Hepatocyte (in vitro differentiated cells): Measurements from ENCODE around the gene EPAS1. TPM values are rescaled to one million over a fixed set of nuclear protein-coding genes. Genes with fewer than 3 reads are reported as not detected.
A peak's percentile ranks its signal among the peaks of the same experiment; 100 is the strongest.

ENCODE experiments used
- DNase-seq: peaks from one replicate; pipeline ENCODE4 v3.0.0-alpha.2; 2016; ENCODE audit warnings: low spot score
- H2AFZ ChIP-seq: fragments of 200-600 bp; sonication (generic); 2 replicates; pipeline ENCODE4 v1.6.0; 2016; ENCODE audit warnings: antibody characterized with exemption, mild to moderate bottlenecking
- H3K27ac ChIP-seq: fragments of 200-600 bp; sonication (generic); 2 replicates; pipeline ENCODE4 v1.5.1; 2016; ENCODE audit warnings: mild to moderate bottlenecking
- H3K27me3 ChIP-seq: fragments of 200-600 bp; sonication (generic); 2 replicates; pipeline ENCODE4 v1.6.1; 2016
- H3K36me3 ChIP-seq: fragments of 200-600 bp; sonication (generic); replicated peaks from 2 replicates; pipeline ENCODE4 v1.5.1; 2016; ENCODE audit warnings: low read depth; ENCODE audit not compliant: insufficient read depth
- H3K4me1 ChIP-seq: fragments of 200-600 bp; sonication (generic); 2 replicates; pipeline ENCODE4 v1.5.1; 2016; ENCODE audit warnings: mild to moderate bottlenecking, moderate library complexity; ENCODE audit not compliant: insufficient read depth
- H3K4me2 ChIP-seq: fragments of 200-600 bp; sonication (generic); 2 replicates; pipeline ENCODE4 v1.6.0; 2016
- H3K4me3 ChIP-seq: fragments of 200-600 bp; sonication (generic); 2 replicates; pipeline ENCODE4 v1.5.1; 2016; ENCODE audit warnings: mild to moderate bottlenecking
- H3K79me2 ChIP-seq: fragments of 200-600 bp; sonication (generic); 2 replicates; pipeline ENCODE4 v1.6.0; 2017; ENCODE audit warnings: mild to moderate bottlenecking
- H3K9me2 ChIP-seq: fragments of 200-600 bp; sonication (generic); replicated peaks from 2 replicates; pipeline ENCODE4 v1.6.0; 2017; ENCODE audit warnings: mild to moderate bottlenecking; ENCODE audit not compliant: insufficient read depth
- H3K9me3 ChIP-seq: fragments of 200-600 bp; sonication (generic); 2 replicates; pipeline ENCODE4 v1.5.1; 2016; ENCODE audit warnings: low read depth, mild to moderate bottlenecking
- H4K20me1 ChIP-seq: fragments of 200-600 bp; sonication (generic); 2 replicates; pipeline ENCODE4 v1.6.0; 2016; ENCODE audit warnings: mild to moderate bottlenecking; ENCODE audit not compliant: insufficient read depth, poor library complexity, severe bottlenecking
- CTCF ChIP-seq: fragments of 200-600 bp; sonication (generic); IDR thresholded peaks from 2 replicates; pipeline ENCODE4 v1.5.1; 2016; ENCODE audit warnings: antibody characterized with exemption, mild to moderate bottlenecking; ENCODE audit not compliant: poor library complexity
- EZH2 ChIP-seq: fragments of 200-600 bp; sonication (generic); IDR thresholded peaks from 2 replicates; pipeline ENCODE4 v1.6.1; 2016; ENCODE audit warnings: antibody characterized with exemption, mild to moderate bottlenecking, borderline replicate concordance
- EZH2phosphoT487 ChIP-seq: fragments of 200-600 bp; sonication (generic); IDR thresholded peaks from one replicate; pipeline ENCODE4 v1.6.1; 2018; ENCODE audit warnings: antibody characterized with exemption, mild to moderate bottlenecking, low read depth, moderate library complexity; ENCODE audit not compliant: unreplicated experiment, severe bottlenecking
- WGBS: methylation state at CpG from one replicate; pipeline ENCODE4 v1.1.6; 2016; ENCODE audit warnings: low lambda C conversion rate; ENCODE audit errors: missing lambda C conversion rate; 5-methylcytosine and 5-hydroxymethylcytosine counted together
- polyA plus RNA-seq: library from polyadenylated mRNA; unstranded; fragments of >200 nt; fragmentation: Nextera tagmentation; extraction: Ambion mirVana; gene quantifications from 2 replicates; pipeline ENCODE4 v1.2.1, GENCODE V29; 2016
- total RNA-seq: library from RNA; depleted of rRNA; stranded (reverse); fragments of >200 nt; gene quantifications from 2 replicates; pipeline ENCODE4 v1.2.3, GENCODE V29; 2014

Gene EPAS1
- total and polyA plus RNA-seq, 2 experiments from 2014 or later: 112 to 115 TPM

- TF ChIP-seq EZH2phosphoT487 (no peak), EZH2 (no peak), CTCF (no peak)
- Histone ChIP-seq H3K27me3 (no peaks in the 10 kb centered on the region), H3K4me2 (no peak overlapping the region), H3K9me3 (no peaks in the 10 kb centered on the region), H3K9me2 (no peaks in the 10 kb centered on the region), H3K79me2 (no peaks in the 10 kb centered on the region), H3K36me3 (no peaks in the 10 kb centered on the region), H4K20me1 (no peaks in the 10 kb centered on the region), H2AFZ (no peak overlapping the region), H3K4me1 (peaks cover 12% of the 10 kb centered on the region), H3K4me3 (no peak overlapping the region), H3K27ac (no peak overlapping the region)
- no peak for DNase-seq
- WGBS: 84% methylated on average over 3 of the region's 3 CpGs
Observed at GRCh38 chr2:46286715-46287114, 10.5 kb upstream of the EPAS1 start.

GRCh38 chr2:46290078-46290477, 7.1 kb upstream of the EPAS1 start:
- Histone ChIP-seq H3K4me3 (no peak overlapping the region), H3K9me3 (no peaks in the 10 kb centered on the region), H3K27me3 (no peaks in the 10 kb centered on the region), H4K20me1 (no peaks in the 10 kb centered on the region), H3K9me2 (no peaks in the 10 kb centered on the region), H3K4me2 (no peak overlapping the region), H3K4me1 (peaks cover 12% of the 10 kb centered on the region), H3K27ac (peak overlapping the region; percentile 23), H3K36me3 (no peaks in the 10 kb centered on the region), H2AFZ (no peak overlapping the region), H3K79me2 (no peaks in the 10 kb centered on the region)
- no peak for DNase-seq
- 74% methylated on average over 5 of the region's 5 CpGs for whole genome bisulfite sequencing
- TF ChIP-seq CTCF: no peak
- TF ChIP-seq EZH2phosphoT487: no peak
- no peak for TF ChIP-seq EZH2

DNA sequence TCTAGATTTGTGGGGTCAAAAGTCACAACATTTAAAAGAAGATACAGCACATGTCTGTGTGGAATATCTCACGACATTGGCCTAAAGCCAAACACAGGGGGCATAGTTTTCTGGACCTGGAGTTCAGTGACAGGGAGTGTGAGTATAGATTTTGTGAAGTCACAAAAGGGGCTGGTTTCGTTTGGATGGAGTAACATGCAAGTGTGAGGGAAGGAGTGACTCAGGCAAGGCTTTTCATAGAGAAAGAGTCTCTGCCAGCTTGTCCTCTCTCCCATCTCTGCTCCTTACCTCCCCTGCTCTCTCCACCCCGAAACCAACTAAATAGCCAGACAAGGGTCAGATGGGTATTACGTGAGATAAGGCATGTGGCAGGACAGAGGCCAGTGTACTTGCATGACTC, 3.7 kb upstream of the EPAS1 start:
- 85% methylated on average over 4 of the region's 4 CpGs for WGBS
- H3K9me2 ChIP-seq: no peaks in the 10 kb centered on the region
- H3K27me3 ChIP-seq: no peaks in the 10 kb centered on the region
- peaks cover 10% of the 10 kb centered on the region for H3K4me1 ChIP-seq
- no peak overlapping the region for H3K4me2 ChIP-seq
- H3K9me3 ChIP-seq: no peaks in the 10 kb centered on the region
- no peak overlapping the region for H3K27ac ChIP-seq
- H4K20me1 ChIP-seq: peaks cover 5% of the 10 kb centered on the region
- TF ChIP-seq CTCF: no peak
- TF ChIP-seq EZH2: no peak
- TF ChIP-seq EZH2phosphoT487: no peak
- no peaks in the 10 kb centered on the region for H3K36me3 ChIP-seq
- peaks cover 6% of the 10 kb centered on the region for H3K79me2 ChIP-seq
- H3K4me3 ChIP-seq: no peak overlapping the region
- H2AFZ ChIP-seq: no peak overlapping the region
- no peak for DNase-seq

- Histone ChIP-seq H3K9me2 (no peaks in the 10 kb centered on the region), H3K27ac (no peak overlapping the region), H3K4me1 (peaks cover 15% of the 10 kb centered on the region), H3K9me3 (no peaks in the 10 kb centered on the region), H3K4me3 (no peak overlapping the region), H2AFZ (no peak overlapping the region), H3K36me3 (no peaks in the 10 kb centered on the region), H3K4me2 (no peak overlapping the region), H4K20me1 (peaks cover 14% of the 10 kb centered on the region), H3K79me2 (peaks cover 15% of the 10 kb centered on the region), H3K27me3 (no peaks in the 10 kb centered on the region)
- peak; percentile 48 for DNase-seq
- peak; percentile 35 for TF ChIP-seq CTCF
- TF ChIP-seq EZH2: no peak
- WGBS: 51% methylated on average over 7 of the region's 7 CpGs
Observed at GRCh38 chr2:46294176-46294836, 2.9 kb upstream of the EPAS1 start.
